CMK (cell line): Measurements from ENCODE around the gene FBN3.
"Not testable (repeated sequence)": the region's sequence is repeated elsewhere in the genome, so short reads cannot be mapped to it uniquely, and the experiment has no call there.

Source experiments
- DNase-seq: peaks from one replicate; pipeline ENCODE4 v3.0.0-alpha.2; 2010; ENCODE audit warnings: low read depth

FBN3 gene

DNA sequence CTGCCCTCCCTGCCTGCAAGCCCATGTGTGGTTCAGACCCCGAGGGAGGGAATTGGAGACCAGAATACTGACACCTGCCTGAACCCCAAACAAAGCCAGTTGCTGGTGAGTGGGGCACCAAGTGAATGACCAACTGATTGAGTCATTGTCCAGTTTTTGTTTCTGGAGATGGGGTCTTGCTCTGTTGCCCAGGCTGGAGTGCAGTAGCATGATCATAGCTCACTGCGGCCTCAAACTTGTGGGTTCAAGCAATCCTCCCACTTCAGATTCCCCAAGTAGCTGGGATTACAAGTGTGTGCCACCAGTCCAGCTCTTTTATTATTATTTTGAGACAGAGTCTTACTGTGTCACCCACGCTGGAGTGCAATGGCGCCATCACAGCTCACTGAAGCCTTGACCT, 92.9 kb downstream of the FBN3 start:
- no peak for DNase-seq

DNA sequence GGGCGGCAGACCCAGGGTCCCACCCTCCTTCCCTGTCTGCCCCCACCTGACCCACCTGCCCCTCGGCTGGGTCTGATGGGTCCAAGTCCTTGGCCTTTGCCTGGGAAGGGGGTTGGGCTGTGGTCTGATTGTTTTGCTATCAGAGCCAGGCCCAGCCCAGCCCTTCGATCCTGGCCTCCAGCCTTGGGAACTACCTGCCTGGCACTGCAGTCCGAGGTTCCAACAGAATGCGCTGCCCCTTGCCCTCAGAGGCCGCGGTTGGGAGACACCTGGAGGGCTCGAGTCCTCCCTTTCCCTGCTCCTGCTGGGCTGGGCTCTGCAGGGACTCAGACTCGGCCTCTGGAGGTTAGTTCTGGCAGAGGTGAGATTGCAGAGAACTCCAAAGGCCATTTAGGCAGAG, 95.2 kb downstream of the FBN3 start:
- DNase-seq: no peak

DNA sequence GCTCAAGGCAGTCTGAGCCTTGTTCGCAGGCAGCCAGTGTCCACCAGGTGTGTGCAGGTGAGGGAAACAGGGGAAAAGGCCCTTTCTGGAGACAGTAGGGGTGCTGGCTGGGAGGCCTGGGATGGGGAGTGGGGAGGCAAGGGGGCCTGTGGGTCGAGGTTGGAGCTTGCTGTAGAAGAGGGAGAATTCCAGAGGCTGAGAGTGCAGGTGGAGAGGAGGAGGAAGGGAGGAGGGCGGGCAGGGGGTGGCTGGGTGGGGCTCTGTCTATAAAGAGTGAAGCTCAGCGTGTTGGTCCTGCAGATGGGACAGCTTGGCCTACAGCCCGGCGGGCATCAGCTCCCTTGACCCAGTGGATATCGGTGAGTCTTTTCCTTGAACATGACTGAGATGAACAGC, 96.9 kb downstream of the FBN3 start, which contains the start of gene CCL25:
CCL25 (plus strand) TSS at position 297 of the 396 bp plus-strand sequence. CDS start 290 bp downstream, outside the sequence.
- DNase-seq: no peak

DNA sequence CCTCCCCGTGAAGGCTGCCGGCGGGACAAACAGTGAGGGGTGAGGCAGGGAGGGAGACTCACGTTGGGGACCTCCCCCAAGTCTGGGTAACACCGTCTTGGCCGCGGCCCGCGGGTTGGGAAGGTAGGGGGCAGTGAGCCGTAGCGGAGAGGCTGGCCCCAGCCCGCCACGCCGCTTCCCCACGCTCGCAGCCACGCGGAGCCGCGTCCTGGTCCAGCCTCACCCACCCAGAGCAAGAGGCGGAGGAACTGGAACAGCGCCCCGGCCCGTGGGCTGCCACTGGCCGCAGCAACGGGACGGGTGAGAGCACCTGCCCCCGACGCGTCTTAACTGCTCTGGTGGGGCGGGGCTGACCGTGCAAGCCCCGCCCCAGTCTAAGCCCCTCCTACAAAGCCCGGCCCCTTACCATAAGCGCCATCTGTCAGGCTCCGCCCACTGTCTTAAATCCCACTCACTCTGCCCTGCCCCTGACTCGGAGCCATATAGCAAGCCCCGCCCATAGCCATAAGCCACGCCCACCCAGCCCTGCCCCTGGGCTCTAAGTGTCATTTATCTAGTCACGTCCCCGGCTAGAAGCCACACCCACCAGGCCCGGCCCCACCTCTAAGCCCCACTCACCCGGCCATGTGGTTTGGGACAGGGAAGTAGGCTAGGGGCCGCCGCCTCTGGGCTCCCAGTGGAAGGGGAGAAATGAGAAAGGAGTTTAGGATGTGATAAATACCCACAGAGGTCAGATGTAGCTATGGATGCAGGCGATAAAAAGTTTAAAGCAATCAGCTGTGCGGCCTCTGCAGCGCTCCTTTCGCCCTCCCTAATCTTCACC, 98.9 kb downstream of the FBN3 start:
- peak; percentile 99 for DNase-seq

DNA sequence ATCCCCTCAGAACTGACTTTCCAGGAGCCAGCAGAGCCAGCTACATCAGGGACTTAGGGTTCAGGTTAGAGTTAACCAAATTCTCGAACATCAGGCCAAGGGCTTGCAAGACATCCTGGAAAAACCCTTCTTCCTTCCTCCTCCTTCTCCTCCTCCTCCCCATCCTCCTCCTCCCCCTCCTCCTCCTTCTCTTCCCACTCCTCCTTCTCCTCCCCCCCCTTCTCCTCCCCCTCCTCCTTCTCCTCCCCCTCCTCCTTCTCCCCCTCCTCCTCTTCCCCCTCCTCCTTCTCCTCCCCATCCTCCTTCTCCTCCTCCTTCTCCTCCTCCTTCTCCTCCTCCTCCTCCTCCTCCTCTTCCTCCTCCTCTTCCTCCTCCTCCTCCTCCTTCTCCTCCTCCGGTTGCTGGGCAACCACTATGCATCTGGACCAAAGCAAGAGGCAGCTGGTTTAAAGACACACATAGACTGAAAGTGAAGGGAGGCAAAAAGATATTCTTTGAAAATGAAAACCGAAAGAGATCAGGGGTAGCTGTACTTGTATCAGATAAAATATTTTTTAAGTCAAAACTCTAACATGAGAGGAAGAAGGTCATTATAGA, 102.7 kb downstream of the FBN3 start:
- no peak for DNase-seq

DNA sequence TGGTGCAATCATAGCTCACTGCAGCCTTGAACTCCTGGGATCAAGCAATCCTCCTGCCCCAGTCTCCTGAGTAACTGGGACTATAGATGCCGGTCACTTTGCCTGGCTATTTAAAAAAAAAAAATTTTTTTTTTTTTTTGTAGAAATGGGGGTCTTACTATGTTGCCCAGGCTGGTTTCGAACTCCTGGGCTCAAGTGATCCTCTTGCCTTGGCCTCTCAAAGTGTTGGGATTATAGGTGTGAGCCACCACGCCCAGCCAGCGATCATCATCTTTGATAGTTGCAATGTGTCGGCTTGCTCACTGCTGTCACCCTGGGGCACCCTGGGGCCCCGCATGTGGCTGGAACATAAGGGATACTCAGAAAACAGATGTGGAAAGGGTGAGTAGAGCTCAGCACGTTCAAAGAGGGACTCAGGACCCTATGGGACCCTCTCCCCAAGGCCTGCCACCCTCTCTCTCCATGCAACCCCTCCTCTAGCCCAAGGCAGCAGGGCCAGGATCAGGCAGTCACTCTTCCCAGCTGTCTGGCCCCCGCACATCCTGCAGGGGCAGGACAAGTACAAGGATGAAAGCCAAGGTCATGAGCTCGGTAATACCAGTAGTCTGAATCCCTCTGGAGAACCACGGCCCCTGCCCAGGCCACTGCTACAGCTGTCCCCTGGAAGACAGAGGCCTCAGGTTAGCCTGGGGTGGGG, 103.4 kb downstream of the FBN3 start:
- no peak for DNase-seq

DNA sequence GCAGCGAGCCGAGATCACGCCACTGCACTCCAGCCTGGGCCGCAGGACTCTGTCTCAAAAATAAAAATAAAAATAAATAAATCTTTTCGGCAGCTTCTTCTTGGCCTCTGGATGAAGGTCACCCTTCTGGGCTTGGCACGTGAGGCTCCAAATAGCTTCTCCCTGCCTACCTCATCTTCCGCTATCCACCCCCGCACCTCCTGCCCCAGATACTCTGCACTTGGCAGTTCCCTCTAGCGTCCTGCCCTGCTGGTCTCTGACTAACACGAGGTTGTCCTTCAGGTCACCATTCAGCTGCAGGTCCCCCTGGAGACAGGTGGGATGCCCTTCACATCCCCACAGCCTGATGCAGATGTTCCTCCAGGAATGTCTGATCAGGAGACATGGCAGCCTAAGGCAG, 105.4 kb downstream of the FBN3 start:
- no peak for DNase-seq

DNA sequence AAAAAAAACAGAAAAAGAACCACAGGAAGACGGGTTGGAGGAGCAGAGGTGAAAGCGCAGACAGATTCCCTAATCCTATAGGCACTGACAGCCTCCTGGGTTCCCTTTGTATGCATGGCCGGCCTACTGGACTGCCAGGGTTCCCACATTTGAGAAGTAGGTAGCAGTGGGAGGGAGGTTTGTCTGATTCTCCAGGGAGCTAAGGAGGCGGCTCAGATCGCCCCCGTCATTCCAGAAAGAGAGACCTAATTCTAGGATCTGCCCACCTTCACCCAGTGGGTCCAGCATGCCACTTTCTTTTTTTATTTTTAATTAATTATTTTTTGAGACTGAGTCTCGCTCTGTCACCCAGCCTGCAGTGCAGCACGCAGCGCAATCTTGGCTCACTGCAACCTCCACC, 106.5 kb downstream of the FBN3 start:
- DNase-seq: no peak

DNA sequence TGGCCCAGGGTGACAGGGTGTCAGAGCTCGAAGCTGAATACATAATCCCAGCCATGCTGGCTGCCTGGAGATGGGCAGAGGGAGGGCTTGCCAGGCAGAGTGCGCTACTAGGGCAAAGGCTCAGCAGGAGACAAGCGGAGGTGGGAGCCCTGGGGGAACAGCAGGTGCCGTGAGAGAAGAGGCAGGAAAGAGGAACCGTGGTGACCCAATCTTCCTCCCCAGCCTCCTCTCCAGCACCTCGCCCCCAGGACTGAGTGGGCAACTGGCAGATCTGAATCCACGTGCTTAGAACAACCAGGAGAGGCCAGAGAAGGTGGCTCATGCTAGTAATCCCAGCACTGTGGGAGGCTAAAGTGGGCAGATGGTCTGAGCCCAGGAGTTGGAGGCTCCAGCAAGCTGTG, 107.9 kb downstream of the FBN3 start:
- DNase-seq: no peak

DNA sequence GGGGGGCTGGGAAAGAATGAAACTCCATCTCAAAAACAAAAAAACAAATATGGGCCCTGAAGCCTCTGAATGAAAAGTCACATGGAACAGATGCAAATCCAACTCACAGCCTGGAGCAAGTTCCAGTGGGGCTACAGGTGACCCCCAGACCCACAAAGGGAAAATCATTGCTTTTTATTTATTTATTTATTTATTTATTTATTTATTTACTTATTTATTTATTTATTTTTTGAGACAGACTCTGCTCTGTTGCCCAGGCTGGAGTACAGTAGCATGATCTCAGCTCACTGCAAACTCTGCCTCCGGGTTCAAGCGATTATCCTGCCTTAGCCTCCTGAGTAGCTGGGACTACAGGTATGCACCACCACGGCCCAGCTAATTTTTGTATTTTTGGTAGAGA, 110.2 kb downstream of the FBN3 start:
- no peak for DNase-seq

DNA sequence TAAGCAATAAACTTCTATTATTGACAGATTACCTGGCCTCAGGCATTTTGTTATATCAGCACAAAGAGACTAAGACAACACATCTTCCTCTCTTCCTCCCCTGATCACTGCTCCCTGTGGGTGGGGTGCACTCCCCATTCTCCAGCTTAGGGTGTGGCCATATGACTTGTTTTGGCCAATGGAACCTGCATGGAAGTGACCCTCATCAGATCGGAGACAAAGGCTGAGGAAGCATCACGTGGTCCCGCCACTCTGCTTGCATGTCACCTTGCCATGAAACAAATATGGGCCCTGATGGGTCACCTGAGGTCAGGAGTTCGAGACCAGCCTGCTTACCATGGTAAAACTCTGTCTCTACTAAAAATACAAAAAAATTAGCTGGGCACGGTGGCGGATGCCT, 110.6 kb downstream of the FBN3 start:
- no peak for DNase-seq

DNA sequence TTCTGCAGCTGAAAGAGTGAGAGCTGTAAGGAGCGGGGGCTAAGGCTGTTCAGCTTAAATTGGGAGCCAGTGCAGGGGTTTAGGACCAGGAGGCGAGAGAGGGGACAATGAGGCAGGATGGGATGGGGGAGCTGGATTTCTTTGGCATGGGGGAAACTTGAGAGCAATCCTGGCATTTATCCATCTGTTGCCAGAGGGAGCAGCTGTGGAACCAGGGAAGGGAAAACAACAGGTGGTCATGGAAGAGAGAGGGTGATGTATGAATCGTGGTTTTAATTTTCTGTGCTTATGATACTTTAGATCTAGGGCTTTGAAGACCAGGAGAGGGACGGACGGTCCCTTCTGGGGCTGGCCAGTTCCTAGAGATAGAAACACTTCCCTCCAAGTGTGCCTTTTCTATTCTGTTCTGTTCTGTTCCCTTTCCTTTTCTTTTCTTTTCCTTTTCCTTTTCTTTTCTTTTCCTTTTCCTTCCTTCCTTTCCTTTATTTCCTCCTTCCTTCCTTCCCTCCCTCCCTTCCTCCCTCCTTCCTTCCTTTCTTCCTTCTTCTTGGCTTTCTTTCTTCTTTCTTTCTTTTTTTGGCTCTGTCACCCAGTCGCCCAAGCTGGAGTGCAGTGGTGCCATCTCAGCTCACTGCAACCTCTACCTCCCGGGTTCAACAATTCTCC, 112.8 kb downstream of the FBN3 start:
- DNase-seq: no peak

DNA sequence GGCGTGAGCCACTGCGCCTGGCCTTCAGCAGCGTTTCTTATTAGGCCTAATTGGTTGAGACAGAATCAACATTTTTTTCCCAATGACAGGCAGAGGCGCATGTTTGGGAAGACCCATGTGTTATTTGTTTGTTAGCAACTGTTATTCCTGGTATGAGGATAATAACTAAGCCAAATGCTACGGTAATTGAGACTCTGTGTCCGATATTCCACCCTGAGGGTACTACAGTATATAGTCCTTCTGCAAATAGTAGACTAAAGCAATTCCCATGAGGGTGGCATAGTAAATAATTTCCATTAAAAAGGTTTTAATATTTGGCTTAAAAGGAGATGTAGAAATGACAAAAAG, 115.2 kb downstream of the FBN3 start:
- DNase-seq: no peak

DNA sequence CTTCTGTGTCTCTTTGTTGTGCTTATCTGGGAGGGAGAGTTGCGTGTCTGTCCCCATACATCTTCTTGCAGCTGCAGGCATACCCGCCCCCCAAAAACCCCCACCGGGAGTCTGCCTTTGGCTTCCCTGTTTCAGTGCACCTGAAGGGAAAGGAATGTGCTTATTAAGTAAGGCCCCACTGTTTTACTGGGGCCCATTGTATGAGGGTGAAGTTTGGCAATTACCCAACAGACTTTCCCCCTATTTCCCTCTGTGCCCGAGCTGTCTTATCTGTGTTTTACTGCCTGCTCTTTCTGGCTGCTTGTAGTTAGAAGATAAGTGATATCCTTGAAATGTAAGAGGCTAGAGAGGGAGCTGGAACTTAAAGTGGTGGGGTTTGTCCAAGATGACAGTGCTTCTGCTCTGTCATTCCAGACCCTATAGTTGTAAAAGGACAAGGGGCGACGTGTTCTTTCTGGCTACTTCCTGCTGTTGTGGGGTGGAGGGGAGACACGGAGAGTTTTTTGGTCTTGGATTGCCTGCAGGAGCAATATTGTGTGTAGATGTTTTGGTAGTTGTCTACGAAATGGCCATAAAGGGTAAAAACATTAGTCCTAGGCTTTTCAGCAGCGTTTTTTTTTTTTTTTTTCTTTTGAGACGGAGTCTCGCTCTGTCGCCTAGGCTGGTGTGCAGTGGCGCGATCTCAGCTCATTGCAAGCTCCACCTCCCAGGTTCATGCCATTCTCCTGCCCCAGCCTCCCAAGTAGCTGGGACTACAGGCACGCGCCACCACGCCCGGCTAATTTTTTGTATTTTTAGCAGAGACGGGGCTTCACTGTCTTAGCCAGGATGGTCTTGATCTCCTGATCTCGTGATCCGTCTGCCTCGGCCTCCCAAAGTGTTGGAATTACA, 115.9 kb downstream of the FBN3 start:
- peak; percentile 65 for DNase-seq

DNA sequence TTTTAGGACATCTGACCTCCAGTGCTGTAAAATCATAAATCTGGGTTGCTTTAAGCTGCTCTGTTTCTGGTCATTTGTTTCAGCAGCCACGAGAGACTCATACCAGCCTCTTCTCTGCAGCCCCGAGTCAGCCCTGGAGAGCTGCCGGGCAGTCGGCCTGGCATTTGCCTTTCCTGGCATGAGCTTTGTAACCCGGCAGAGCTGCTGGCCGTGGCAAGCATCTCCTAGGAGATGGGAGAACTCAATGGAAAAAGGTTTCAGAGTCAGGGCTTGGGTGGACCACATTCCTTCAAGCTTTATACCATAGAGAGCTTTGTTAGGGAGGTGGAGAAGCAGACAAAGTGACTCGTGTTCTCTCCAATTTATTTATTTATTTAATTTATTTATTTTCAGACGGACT, 118.4 kb downstream of the FBN3 start:
- no peak for DNase-seq

DNA sequence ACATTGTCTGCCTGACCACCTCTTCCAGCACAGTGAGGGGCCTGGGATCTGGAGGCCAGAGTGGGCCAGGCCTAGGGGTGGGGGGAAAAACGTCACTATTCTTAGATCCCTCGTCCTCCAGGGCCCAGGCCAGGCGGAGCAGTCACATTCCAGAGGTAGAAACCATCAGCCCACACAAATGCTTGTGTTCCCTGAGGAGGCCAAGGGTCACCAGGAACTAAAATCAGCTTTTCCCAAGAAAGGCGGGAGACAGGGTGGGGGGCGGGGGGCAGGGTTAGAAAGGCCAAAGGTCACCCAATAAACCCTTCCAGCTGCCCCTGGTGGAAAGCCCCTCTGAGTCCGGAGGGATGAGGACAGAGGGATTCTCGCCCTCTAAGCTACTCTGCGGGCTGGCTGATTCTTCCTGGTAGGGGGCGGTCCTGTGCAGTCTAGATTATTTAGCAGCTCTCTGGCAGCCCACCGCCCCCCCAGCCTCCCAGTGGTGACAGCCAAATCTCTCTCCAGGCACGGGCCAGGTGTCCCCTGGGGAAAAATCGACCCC, 120.4 kb downstream of the FBN3 start:
- DNase-seq: no peak

DNA sequence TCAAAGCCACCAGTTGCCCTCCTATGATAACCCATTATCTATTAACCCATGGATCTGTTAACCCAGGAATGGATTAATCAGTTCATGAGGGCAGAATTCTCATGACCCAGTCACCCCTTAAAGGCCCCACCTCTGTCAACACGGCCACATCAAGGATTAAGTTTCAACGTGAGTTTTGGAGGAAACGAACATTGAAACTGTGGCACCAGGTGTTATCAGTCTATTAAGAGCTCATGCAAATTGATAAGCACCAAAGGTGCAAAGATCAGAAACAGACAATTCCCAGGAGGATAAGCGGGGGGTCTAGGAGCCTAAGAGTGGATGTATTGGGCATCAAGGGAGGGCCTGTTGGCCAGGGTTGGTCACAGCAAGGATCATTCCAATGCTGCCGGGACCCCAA, 124.1 kb downstream of the FBN3 start:
- DNase-seq: no peak

DNA sequence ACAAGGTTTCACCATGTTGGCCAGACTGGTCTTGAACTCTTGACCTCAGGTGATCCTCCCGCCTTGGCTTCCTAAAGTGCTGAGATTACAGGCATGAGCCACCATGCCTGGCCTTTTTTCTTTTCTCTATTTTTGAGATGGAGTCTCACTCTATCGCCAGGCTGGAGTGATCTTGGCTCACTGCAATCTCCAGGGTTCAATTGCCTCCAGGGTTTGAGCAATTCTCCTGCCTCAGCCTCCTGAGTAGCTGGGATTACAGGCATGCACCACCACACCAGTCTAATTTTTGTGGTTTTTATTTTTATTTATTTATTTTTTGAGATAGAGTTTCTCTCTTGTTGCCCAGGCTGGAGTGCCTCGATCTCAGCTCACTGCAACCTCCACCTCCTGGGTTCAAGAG, 125.1 kb downstream of the FBN3 start:
- DNase-seq: not testable (repeated sequence)

DNA sequence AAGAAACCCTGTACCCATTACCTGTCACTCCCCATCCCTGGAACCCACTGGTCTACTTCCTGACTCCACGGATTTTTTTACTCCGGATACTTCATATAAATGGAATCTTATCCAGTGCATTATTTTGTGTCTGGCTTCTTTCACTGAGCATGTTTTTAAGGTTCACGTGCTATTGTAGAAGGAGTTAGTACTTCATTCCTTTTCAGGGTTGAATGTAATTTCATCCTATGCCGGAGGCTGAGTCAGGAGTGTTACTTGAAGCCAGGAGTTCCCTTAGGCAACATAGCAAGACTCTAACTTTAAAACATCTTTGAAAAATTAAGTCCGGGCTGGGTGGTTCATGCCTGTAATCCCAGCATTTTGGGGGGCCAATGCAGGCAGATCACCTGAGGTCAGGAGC, 126.0 kb downstream of the FBN3 start:
- no peak for DNase-seq

DNA sequence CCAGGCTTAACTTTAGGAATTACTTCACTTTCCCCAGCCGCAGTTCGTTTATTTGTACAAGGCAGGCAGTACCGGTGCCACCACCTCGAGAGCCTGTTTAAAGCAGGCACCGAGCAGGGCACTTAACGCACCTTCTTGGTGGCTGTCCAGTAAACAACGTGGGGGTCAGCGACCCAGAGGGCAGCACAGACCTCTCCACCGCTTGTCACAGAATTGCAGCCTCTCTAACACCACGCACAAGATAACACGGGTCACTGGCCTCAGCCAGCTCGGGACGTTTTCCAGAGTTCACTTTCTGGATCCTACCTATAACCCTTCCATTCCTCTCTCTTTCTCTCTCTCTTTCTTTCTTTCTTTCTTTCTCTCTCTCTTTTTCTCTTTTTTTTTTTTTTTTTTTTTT, 127.1 kb downstream of the FBN3 start:
- no peak for DNase-seq

DNA sequence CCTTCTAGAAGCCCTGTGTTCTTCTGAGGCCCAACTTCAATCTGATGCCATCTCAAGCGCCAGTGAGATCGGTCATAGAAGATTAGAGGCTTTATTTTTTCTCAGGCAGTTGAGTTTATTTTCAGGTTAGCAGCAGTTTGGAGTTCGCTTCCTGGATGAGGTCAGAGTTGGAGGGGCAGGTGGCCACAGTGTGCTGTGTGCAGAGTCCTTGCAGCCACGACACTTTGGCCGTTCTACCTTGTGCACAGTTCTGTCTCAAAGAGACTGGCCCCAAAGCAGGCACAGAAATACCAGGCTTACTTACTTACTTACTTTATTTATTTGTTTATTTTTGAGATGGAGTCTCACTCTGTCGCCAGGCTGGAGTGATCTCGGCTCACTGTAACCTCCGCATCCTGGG, 128.0 kb downstream of the FBN3 start:
- DNase-seq: no peak

DNA sequence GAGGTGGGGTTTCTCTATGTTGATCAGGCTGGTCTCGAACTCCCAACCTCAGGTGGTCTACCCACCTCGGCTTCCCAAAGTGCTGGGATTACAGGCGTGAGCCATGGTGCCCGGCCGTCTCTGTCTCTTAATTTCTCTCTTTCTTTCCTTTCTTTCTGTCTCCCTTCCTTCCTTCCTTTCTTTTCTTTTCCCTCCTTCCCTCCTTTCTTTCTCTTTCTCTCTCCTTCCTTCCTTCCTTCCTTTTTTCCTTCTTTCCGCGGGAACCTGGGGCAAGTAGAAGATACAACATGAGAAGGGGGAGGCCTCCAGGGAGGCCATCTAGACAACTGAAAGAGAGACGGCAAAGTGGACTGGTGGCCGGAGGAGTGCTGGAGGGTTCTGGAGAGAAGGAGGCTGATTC, 128.7 kb downstream of the FBN3 start:
- no peak for DNase-seq
